Adrenal gland (tissue), 5 donors: Measurements from ENCODE around the gene KDM2A.

Experiments used
- POLR2A ChIP-seq, 2 donors: fragments of 450-650 bp; IDR thresholded peaks; one replicate each; pipeline ENCODE4 v1.6.1; 2017; ENCODE audit warnings: antibody characterized with exemption in 2 of 2, mild to moderate bottlenecking in 2 of 2, moderate library complexity in 1 of 2
- TF ChIP-seq, protein P1 (sequence below), 6 experiments: fragments of 450-650 bp in 4 of 6; fragments of 200-600 bp in 2 of 6; sonication (generic) in 1 of 6; IDR thresholded peaks; 1 replicate in 5 of 6; 2 replicates in 1 of 6; pipeline versions ENCODE4 v1.5.1 to v1.8.0; 2016 to 2021; ENCODE audit warnings: antibody characterized with exemption in 6 of 6, mild to moderate bottlenecking in 2 of 6, moderate library complexity in 1 of 6
- donor health status: DM: no; HTN: no; CAD: no.

DNA sequence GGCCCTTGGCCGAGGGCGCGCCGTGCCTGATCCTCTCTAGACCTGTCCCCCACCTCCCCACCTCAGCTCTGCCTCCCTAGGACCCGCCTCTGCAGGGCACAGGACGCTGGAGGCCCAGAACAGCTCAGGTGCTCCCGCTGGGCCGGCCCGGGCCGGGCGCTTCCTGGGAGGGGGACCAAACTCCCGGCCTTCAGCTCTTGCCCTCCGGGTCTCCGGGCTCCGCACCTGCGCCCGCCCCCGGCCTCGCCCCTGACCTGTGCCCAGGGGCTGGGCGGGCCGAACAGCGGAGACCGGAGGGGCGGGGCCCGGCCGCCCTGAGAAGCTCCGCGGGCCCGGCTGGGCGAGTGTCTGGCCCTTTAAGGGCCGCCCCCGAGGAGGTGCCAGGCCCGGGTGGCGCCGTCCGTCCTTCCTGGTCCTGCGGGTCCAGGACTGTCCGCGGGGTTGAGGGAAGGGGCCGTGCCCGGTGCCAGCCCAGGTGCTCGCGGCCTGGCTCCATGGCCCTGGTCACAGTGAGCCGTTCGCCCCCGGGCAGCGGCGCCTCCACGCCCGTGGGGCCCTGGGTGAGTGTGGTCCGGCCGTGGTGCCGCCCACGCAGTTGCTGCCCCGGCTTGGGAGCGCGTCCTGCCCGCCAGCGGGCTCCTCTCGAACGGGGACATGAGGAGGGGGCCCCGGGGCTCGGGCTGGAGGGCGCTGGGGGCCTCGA is 184.2 kb downstream of the KDM2A start, which contains the start of gene SSH3:
- TF ChIP-seq, protein P1, sequence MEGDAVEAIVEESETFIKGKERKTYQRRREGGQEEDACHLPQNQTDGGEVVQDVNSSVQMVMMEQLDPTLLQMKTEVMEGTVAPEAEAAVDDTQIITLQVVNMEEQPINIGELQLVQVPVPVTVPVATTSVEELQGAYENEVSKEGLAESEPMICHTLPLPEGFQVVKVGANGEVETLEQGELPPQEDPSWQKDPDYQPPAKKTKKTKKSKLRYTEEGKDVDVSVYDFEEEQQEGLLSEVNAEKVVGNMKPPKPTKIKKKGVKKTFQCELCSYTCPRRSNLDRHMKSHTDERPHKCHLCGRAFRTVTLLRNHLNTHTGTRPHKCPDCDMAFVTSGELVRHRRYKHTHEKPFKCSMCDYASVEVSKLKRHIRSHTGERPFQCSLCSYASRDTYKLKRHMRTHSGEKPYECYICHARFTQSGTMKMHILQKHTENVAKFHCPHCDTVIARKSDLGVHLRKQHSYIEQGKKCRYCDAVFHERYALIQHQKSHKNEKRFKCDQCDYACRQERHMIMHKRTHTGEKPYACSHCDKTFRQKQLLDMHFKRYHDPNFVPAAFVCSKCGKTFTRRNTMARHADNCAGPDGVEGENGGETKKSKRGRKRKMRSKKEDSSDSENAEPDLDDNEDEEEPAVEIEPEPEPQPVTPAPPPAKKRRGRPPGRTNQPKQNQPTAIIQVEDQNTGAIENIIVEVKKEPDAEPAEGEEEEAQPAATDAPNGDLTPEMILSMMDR (IDR thresholded peaks at IDR 0.05), result no peak
- TF ChIP-seq POLR2A (IDR thresholded peaks at IDR 0.05), result peak in 1 of 2 donors; percentile 30
